Hindlimb muscle (tissue), 1 donor: ENCODE results near the gene THAP4. TPM values are rescaled to one million over a fixed set of nuclear protein-coding genes. Genes with fewer than 3 reads are reported as not detected.
A peak's percentile ranks its signal among the peaks of the same experiment; 100 is the strongest.

ENCODE experiments used
- DNase-seq: peaks from one replicate; pipeline ENCODE4 v3.0.0-alpha.2; 2013
- polyA plus RNA-seq: library from polyadenylated mRNA; unstranded; fragments of 120-200 nt; gene quantifications from one replicate; pipeline ENCODE4 v1.2.1, GENCODE V29; 2013; ENCODE audit not compliant: insufficient read length

Gene THAP4
- polyA plus RNA-seq, 1 donor = 47.2 TPM

DNA sequence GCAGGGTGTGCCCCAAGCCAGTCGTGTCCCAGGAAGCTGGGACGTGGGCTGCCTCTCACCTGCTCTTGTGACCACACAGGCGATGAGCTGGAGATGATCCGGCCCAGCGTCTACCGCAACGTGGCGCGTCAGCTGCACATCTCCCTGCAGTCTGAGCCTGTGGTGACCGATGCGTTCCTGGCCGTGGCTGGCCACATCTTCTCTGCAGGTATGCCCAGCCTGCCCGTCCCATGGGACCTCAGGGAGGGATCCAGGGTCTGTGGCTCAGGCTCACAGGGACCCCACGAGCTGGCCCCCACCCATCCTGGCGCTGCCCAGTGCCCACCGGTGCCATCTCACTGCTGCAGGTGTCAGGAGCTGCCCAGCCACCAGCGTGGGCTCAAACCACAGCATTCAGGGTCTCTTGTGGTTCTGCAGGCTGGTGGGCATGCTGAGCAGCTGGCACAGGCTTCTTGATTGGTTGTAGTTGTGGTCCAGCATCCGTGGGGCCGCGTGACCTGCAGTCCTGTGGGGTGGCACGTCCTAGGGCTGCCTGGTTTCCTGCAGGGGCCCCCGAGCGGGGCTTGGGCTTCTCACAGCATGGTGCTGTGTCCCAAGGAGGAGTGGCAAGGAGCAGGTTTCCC, 74.6 kb downstream of the THAP4 start:
- DNase-seq = no peak

DNA sequence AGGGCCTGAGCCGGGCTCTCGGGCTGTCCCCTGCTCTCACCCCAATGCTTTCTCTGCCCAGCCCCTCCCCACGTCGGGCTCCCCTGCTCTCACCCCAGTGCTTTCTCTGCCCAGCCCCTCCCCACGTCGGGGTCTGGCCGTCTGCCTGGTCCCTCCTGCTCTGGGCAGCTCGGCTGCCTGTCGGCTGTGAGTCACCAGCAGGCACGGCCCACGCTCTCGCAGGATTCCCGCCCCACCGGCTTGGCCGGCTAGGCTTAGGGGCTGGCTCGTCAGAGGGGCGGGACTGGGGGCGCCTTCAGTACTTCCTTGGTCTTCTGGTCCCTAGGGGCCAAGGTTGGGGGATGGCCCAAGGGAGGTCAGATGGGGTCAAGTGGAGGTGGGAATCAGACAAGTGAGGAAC, 75.1 kb downstream of the THAP4 start:
- peak; percentile 62 for DNase-seq

DNA sequence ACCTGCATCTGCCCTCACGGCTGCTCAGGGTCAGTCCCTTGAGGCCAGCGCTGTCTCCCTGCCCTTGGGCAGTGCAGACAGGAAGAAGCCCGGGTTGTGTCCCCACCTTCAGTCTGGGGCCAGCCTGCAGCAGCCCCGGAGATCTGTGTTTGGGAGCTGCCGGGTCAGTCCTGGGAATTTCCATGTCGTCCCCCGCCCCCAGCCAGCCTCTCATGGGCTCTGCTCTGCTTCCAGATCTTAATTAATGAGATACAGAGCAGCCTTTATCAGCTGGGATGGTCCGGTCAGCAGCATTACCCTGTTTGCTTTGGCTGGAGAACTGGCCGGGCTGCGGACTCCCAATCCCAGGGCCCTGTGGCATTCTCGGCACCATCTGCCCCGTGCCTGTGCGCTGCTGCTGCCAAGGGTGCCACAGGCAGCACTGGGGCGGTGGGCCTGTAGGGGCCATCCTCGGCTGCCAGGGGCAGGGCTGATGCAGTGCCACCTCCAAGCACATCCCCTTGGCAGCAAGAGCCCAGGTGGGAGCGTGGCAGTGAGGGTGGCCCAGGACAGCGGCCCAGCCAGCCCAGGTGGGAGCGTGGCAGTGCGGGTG, 76.0 kb downstream of the THAP4 start:
- no peak for DNase-seq

DNA sequence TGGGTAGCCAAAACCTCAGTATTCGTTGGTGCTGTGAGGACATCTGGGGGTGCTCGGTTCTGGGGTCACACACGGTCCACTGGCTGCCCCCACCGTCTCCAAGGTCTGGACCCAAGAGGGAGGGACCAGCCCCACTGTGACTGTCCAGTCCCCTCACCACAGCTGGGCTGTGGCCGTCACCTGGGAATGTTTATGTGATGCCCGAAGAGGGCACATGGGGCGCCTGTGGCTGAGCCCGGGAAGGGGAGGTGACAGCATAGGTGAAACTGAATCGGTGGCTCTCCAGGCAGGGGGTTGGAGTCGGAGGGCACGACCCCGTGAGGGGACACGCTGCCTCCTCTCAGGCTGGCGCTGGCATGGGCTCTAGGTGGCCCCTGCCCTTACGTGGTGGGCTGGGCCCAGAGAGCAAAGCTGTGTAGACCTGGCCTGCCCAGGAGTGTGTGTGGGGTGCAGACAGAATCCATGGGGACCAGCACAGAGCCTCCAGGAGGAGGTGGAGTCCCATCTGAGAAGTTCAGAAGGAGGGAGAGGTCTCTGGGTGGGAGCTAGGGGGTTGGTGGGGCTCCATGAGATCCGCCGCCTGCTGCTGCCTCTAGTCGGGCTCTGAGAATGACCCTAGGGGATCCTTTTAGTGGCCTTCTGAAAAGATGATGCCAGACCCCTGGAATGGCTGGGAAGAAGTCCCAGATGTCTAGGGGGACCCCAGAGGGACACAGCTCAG, 76.6 kb downstream of the THAP4 start:
- DNase-seq = no peak

DNA sequence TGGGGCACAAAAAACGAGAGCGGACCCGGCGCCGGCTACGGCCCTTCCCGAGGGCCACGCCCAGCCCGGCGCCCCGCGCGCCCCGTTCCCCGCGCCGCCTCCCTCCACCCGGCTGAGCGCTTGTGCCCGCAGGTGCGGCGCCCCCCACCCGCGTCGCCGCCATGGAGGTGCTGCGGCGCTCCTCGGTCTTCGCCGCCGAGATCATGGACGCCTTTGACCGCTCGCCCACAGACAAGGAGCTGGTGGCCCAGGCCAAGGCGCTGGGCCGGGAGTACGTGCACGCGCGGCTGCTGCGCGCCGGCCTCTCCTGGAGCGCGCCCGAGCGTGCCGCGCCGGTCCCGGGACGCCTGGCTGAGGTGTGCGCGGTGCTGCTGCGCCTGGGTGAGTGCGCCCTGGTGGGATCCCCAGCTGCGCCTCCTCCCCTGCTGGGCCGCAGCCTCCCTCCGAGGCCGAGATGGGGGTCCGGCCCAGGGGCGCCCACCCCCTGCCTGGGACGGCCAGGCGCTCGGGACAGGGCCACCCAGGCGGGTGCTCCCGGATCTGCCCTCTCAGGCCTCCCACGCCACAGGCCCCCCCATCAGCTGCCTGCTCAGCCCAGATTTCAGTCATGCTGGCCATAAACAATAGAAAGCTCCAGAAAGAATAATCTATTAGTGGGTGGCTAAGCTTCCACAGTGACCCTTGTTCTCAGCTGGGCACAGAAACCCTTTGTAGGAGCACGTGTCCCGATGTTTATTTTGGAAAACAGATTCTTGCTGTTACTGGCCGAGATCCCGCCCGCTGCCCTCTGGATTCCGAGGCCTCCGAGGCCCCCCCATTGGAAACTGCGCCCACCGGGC, 77.4 kb downstream of the THAP4 start:
- DNase-seq = peak; percentile 55

DNA sequence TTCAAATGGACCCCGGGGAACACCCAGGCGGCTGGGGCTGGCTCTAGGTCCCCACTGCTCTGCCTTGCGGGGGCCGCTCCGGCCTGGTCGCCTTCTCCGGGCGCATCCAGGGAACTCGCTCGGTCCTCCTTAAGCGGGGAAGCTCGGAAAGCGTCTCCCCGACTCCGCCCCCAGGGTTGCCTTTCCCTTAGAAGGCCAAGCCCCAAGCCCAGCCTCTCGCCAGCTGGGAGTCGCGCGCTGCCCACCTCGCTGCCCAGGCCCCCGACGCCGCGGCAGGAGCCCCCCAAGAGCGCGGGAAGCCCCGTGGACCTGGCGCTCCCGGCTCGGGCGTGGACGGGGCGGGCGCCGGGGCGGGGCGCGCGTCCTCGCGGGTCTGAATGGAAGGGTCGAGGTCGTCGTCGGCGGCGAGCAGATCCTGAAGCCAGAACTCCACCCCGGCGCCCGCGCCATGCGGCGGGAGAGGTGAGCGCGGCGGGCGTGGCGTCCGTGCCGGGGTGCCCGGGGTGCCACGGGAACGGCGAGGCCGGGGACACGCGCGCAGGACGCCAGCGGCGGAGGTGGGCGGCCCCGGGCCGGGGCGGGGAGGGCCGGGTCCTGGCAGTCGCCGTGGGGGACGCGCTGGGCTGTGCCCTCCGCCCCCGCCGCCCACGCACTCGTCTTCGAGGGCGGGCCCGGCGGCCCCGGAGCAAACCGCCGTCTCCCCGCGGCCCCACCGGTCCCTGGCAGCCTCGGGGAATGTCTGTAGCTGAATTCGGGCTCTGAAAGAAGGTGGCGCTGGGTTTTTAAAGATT, 78.2 kb downstream of the THAP4 start, which contains the start of gene BOK:
BOK (plus strand) TSS at position 214 of the 791 bp plus-strand sequence. CDS start 739 bp downstream, outside the sequence.
- peak; percentile 64 for DNase-seq

DNA sequence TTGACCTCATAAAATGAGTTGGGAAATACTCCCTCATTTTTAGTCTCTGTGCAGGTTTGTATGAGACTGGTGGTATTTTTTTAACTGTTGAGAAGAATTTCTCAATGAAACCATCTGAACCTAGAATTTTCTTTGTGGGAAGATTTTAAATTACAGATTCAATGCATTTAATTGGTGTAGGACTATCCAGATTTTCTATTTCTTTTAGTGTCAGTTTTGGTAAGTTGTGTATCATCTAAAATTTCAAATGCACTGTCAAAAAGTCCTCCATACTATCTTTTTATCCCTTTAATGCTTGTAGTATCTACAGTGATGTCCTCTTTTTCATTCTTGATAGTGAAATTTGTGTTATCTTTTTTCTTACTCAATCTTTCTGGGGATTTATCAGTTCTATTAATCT, 80.2 kb downstream of the THAP4 start:
- DNase-seq = no peak

DNA sequence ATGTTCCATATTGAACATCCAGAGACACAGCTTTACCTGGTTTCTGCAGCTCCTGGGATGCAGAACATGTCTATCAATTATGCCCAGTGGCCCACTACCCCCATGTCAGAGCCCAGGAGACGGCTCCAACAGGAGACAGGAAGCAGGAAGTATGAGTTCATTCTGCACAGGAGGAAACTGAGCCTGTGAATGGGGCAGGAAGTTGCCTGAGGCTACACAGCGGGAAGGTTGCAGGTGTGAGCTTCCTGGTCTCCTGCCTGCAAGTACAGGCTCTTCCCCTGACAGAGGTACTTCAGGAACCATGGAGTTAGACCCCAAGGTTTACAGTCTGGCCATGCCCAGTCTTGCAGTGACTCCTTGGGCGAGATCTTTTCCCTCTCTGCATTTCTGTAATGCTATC, 81.2 kb downstream of the THAP4 start:
- no peak for DNase-seq

DNA sequence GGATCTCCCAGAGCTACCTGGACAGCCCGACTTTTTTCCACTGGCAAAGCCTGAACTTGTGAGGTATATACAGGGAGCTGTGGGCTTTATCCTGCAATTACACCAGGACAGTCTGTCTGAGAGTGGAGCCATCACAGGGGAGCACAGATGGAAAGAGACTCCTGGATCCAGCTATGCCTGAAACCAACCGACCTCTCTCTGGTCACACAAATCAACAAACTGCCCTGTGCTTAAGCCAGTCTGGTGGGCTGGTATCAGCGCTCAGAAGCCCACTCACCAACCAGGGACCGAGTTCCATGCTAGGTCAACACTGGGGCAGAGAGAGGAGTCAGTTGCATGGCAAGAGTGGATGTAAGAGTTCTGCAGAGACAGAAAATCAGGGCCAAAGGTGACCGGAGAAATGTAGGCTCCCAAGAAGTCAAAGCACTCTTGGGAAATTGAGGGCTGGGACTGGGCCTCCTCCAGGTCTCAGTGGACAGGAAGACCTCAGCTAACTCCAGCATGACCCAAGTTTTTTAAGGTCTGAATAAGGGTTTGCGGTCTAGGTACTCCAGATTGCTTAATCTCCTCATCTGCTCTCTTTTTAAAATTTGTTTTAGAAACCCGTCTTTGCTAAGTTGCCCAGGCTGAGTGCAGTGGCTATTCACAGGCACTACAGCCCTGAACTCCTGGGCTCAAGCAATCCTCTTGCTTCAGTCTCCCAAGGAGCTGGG, 82.2 kb downstream of the THAP4 start:
- no peak for DNase-seq

DNA sequence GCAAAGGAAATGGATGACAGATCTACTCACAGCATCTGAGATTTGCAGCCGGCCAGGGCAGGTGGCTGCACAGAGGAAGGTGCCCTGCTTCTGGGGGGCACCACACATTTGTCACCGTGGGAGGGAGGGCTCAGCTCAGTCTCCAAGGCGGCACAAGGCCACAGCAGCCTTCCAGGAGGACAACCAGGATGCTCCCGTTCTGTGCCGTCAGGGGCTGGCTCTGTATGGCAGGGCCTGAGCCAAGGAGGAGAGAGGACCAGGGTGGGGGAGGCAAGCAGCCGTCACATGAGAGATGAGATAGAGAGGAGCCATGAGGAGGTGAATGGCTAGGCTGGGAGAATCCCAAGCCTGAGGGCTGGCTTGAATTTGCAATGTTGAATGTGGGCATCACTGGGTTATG, 83.0 kb downstream of the THAP4 start:
- DNase-seq = no peak

DNA sequence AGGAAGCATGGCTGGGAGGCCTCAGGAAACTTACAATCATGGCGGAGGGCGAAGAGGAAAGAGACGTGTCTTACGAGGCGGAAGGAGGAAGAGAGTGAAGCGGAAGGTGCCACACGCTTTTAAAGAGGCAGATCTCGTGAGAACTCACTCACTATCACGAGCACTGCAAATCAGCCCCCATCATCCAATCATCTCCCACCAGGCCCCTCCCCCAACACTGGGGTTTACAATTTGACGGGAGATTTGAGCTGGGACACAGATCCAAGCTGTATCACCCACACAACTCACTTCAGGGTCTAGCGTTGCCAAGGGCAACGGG, 83.5 kb downstream of the THAP4 start:
- DNase-seq = no peak

DNA sequence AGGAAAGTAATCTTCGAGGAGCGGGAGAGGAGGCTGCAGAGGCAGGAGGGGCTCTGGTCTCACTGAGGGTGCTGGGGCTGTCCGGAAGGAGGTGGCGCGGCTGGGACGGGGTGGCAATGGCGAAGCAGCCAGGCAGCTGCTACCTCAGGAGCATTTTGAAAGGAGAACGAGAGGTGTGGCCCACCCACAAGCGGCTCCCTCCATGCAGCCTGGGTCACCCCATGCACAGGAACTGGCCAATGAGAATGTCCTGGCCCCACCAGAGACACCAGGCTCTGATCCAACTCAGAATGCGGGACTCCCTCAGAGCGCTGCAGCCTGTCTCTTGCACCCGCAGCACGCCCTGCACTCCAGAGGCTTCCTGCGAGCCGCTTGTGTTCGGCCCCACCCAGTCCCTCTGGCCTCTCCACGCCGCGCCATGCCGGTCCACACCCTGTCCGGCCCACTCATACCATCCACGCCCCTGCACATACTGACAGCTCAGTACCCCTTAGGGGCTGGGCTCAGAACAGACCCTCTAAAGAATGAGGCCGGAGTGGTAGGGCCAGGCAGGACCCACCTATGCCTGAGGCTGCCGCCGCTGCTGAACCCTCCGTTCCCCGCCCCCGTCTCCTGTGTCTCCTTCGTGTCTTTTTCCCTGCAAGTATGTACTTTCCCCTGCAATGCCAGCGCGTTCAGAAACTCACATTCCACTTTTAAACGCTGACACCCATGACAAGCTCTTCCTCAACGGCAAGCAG, 84.8 kb downstream of the THAP4 start:
- DNase-seq = no peak

DNA sequence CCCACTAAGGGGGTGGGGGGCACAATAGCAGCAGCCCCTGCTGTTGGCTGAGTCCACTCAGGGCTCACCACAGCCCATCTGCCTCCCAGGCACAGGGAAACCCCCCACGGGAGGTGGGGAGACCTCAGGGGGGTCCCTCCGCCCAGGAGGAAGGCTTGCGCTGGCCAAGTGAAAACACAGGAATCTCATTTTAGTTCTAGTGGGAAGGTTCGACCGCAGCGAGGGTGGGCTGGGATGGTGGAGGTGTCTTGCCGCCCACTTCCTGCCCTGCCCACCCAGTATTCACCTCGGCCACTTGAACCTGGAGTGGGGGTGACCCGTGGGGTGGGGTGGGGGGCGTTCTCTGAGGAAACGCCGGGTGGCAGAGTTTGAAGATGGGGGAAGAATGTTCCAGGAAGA, 85.4 kb downstream of the THAP4 start:
- DNase-seq = no peak

DNA sequence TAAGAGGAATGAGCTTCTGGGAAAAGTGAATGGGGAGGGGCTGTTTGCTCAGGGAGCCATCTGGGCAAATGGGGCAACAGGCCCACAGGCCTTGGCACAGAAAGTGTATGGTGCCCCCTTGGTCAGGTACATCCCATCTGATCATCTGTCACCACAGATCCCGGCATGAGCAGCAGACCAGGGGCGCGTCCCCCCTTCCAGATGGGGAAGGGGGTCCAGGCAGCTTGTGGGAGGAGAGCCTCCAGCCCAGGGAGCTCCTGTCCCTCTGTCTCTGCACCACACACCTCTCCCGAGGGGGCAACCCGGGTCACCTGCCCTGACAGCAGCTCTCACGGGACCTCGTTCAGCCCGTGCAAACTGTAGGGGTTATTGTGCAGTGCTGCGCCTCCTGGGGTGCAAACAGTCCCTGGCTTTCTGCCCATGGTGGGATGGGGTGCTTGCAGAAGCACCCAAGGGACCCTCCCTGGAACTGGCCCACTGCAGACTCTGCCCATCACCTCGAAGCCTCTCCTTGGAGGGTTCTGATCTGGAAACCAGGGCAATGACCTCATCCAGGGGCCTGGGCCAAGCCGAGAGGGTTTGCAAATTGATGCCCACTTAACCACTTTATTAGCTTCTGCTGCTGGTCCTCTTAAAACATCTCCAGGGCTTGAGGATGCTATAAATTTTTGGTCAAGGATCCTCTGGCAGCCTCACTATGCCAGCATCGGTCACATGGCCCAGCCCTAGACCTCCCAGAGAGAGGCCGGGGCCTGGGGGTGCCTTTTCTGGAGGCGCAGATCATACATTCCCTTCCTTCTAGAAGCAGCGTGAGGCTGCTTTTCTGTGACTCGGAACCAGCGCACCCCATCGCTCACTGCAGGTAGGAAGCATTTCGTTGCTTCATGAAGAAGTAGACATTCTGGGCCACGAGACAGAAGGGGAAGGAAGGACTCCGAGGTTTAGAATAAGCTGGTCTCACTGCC, 86.1 kb downstream of the THAP4 start:
- DNase-seq = no peak

DNA sequence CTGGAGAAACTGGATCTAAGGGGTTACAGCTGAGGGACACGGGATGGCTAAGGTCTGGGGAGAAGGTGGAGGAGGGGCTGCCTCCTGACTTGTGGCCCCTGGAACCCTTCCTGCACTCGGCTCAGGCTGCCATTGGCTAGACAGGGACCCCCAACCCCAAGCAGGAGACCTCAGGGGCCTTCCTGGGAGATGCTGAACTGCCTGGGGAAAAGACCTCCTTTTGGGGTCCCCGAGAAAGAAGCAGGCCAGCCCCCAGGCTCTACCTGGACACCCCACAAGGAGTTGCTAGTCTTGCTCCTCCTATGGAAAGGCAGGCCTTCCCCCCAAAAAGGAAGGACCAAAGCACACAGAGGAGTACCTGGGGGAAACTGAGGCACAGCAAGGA, 88.5 kb downstream of the THAP4 start:
- no peak for DNase-seq

DNA sequence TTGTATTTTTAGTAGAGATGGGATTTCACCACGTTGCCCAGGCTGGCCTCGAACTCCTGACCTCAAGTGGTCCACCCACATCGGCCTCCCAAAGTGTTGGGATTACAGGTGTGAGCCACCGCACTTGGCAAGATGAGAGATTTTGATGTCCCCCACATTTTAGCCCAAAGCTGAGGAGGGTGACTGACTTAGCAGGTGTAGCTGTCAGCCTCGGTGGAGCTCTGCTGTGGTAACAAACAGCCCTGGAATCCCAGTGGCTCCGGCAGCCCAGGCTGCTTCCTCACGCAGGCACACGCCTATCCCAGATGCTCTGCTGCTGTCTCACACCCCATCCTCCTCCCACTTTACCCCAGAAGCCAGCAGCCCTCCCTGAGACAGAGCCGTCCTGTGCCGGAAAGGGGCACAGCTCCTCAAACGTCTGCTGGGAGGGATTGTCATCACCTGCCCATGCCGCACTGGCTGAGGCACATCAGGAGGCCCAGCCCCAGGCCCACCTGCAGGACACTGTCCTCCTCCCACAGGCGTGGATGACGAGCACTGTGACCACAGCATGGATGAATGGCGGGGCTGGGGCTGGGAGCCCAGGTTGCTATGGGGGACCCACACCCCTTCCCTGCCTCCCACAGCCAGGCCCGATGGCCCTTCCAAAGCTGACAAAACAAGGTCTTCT, 89.0 kb downstream of the THAP4 start:
- no peak for DNase-seq

DNA sequence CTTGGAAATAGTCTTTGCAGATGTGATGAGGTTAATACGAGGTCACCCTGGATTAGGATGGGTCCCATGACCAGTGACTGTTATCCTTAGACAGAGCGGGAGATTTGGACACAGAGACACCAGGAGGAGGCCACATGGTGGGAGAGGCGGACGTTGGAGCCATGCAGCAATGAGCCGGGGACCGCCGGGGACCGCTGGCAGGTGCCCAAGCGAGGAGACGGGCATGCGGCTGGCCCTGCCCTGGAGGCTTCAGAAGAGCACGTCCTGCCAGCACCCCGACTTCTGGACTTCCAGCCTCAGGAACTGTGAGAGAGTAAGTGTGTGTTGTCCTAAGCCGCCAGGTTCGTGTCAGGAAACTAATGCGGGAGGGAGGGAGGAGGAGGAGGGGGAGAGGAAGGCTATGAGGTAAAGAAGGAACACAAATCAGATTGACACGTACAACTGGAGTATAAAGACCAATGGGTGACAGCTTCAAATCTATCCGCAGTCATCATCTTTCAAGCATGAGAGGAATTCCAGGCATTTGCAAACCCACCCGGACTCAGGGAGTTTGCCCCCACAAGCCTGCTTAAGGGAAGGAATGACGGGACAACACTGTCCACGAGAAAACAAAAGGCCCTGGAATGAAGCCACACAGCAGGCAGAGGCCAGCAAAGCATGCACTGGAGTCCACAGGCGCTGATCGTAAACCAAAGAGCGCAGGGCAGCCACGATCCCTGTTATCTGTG, 90.0 kb downstream of the THAP4 start:
- DNase-seq = no peak
